Renal cortical epithelial cell (primary cell): ENCODE data around the gene RNF166. TPM values are rescaled to one million over a fixed set of nuclear protein-coding genes. Genes with fewer than 3 reads are reported as not detected.

Experiments
- DNase-seq: peaks from one replicate; pipeline ENCODE4 v3.0.0-alpha.2; 2011; ENCODE audit warnings: low read depth
- total RNA-seq: library from RNA; depleted of rRNA; stranded (reverse); fragments of >200 nt; gene quantifications from 2 replicates; pipeline ENCODE4 v1.2.3, GENCODE V29; 2014

RNF166 gene
- total RNA-seq, 1 donor from 2014 or later: 8.4 TPM

- DNase-seq: no peak
These were observed 17.7 kb upstream of the RNF166 start for GRCh38 chr16:88723911-88724310.

- no peak for DNase-seq
These were observed 17.3 kb upstream of the RNF166 start for GRCh38 chr16:88723507-88723887.

DNA sequence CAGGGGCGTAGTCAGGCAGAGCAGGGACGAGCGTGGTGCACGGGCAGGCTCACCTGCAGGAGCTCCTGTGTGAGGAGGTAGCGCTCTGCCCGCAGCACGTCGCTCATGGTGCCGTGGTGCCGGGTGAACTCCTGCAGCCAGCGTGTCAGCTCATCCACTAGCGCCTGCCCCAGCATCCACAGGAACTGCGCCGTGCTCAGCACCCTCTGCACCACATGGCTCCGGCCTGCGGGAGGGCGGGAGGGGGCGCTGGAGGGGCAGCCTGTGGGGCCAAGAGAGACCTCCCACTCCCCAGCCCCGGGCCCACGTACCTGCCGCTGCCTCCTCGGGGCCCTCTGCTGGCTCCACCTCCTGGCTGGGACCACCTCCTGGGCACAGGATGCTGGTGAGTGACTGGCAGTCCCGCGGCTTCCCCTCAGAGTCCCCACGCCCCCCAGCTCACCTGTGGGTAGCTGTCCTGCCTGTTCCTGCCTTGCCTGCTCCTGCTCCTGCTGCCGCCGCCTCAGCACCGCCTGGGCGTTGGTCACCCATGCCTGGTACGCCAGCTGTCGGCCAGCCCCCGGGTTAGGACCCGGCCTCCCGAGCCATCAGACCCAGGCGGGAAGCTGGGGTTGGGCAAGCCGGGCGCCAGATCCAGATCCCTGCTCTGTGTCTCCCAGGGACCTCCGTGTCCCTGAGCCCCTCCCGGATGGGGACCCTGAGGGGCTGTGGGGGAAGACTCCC is 16.7 kb upstream of the RNF166 start:
- DNase-seq: no peak

DNA sequence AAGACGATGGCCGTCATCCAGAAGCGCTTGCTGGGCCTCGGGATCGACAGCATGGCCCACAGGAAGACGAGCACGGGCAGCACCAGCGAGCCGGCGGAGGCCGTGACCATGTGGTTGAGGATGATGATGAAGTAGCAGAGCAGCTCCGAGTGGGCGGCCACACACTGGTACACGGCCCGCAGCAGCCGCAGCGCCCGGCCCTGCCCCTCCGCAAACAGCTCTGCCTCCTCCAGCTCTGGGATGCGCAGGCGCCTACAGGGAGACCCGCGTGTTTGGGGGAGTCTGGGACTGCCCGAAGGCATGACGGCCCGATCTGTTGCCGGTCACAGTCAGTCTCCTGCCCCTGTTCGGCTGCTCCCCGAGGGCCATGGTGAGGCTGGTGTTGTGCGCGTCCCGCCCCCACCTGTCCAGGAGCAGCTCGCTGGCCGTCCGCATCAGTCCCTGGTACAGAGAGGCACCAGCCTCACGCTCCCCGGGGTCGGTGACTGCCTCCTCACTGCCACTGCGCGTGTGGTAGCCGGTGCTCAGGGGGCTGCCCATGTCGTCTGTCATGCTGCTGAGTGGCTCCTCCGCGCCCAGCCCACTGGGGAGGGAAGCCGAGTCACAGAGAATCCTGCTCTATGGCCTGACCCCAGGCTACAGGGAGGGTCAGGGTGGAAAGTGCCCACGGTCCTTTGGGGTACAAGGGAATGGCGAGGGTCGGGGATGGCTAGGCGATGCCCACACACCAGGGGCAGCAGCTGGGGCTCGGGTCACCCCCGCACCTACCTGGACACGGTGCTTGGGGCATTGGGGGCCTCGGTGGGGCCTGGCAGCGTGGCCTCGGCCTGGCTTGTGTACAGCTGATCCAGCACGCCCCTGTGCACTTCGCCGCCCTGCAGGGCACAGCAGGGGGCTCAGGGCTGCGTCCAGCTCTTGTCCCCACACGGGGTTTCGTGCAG is 15.9 kb upstream of the RNF166 start:
- no peak for DNase-seq

DNA sequence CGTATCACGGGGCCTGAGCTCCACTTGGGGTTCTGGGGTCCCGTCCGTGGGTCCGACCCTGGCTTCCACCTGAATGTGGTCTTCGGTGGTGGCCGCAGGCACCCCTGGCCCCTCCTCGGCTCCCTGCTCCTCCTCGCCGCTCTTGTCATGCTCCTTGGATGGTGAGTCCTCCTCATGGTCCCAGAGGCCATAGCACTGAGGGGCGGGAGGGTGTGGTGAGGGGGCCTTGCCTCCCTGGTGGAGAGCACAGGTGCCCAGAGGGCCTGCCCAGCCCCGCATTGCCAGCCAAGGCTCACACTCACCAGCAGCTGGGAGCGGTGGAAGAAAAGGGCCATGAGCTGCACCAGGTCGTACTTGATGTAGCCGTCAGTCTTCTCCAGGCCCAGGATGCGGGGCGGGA is 15.0 kb upstream of the RNF166 start:
- no peak for DNase-seq

- DNase-seq: no peak
These were observed 14.3 kb upstream of the RNF166 start for GRCh38 chr16:88720396-88720970.

DNA sequence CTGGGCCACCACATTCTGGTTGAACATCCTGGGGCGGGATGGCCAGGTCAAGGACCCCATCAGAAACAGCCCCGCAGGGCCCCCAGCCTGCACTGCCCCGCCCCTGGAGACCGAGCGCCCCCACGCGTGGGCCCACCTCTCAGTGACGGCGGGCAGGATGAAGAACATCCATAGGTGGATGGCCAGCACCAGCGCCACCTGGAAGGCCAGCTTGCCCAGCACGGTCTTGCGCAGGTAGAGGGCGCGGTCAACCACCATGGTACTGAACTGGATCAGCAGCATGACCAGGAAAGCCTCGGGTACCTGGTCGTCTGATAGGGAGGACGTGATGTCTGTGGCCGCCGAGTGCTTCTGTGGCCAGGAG is 13.7 kb upstream of the RNF166 start:
- no peak for DNase-seq

DNA sequence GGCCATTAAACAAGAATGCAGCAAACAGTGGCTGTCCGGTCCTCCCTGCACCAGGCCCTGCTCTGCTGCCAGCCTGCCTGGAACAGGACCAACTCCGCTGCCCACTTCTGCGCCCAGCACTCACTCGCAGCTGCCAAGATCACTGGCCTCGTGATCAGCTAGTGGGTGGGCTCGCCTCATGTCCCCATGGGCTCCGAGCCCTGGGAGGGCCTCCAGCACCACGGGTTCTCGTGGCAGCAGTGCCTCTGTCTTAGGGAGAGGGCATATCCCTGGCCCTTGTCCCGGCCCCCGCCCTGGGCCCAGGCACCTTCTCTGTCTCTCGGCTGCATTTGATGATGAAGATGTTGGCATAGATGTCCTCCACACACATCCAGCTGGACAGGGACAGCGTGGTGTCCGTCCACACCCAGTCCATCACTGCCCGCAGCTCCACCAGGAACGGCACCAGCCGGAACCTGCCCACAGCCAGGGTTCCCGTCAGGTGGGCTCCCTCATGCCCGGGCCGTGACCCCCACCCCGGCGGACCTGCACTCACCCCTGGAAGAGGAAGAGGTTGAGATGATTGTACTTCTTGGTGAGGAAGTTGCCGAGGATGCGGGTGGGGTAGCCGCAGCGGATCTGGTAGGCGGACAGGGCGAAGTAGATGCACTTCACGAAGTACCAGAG is 13.2 kb upstream of the RNF166 start:
- DNase-seq: no peak

GRCh38 chr16:88718178-88718577 is 12.0 kb upstream of the RNF166 start:
- DNase-seq: no peak

- DNase-seq: no peak
These were observed 10.4 kb upstream of the RNF166 start for GRCh38 chr16:88716601-88717001.

DNA sequence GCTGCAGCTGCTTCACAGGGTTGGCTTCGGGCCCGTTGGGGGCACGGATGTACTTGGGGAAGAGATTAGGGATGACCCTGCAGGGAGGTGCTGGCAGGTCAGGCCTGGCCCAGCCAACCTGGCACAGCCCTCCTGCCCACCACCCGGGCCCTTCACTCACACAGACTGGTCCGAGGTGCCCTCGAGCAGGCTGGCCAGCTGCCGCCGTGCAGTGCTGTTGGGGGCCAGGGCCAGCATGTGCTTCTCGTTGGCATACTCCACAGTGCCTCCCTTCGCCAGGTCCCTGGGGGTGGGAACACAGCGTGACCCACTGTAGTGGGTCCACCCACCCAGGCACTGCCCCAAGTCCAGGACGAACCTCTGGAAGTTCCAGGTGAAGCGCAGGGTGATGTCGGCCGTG is 10.0 kb upstream of the RNF166 start:
- DNase-seq: no peak

DNA sequence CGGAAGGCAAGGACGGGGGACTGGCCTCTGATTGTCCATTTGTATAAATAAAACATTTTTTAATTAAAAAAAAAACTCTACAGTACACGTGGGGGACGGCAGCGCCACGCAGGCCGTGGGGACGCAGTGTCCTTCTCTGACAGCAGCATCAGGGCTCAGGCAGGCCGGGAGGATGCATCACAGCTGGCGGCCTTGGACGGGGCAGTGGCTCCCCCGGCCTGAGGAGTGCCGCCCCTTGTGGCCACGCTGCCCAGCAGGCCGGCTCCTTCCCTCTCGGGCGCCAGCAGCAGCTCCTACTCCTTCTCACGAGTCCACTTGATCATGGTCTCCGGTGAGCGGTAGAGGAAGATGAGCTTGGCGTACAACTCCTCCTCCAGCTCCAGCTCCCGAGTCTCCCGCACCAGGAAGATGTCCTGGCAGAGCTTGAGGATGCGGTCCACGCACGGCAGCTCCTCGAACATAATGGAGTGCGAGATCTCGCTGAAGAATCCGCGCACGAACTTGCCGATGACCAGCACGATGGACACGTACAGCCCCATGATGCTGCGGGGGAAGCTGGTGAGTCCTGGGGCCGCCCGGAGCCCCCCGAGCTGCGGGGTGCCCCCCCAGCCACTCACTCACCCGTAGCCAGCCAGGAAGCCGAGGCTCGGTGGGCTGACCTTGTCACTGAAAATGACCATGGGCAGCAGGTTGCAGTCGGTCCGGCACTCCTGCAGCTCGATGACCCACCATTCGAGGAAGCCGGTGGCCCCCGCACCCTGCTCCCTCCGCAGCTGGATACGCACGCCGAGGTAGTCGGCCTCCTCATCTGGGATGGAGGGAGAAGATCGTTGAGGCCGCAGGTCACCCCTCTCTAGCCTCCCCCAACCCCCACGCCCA is 9.3 kb upstream of the RNF166 start:
- DNase-seq: no peak

DNA sequence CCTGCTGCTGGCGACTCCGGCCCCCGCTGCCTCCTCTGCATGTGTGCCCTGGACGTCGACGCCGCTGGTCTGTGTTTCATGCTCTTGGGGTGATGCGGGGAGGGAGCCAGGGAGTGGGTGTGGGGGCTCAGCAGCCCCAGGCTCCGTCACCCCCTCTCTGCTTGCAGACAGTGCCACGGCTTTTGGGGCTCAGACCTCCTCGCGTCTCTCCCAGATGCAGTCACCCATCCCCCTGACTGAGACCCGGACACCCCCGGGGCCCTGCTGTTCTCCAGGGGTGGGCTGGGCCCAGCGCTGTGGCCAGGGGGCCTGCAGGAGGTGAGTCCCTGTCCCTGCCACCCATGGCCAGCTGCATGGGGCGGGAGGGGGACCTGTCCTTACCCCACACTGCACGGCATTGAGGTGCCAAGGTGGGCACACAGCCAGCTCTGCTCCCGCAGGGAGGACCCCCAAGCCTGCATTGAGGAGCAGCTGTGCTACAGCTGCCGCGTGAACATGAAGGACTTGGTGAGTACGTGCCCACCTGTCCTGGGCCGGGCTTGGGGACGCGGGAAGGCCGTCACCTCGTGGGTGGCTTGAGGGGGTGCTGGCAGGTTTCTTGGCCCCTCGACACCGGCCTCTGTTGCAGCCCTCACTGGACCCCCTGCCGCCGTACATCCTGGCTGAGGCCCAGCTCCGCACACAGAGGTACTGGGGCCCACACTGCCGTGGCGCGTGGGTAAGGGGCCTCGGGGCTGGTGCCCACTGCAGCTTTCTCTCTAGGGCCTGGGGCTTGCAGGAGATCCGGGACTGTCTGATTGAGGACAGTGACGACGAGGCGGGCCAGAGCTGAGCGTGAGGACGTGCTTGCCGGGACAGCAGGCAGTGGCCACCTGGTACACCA is 8.5 kb upstream of the RNF166 start:
- no peak for DNase-seq

DNA sequence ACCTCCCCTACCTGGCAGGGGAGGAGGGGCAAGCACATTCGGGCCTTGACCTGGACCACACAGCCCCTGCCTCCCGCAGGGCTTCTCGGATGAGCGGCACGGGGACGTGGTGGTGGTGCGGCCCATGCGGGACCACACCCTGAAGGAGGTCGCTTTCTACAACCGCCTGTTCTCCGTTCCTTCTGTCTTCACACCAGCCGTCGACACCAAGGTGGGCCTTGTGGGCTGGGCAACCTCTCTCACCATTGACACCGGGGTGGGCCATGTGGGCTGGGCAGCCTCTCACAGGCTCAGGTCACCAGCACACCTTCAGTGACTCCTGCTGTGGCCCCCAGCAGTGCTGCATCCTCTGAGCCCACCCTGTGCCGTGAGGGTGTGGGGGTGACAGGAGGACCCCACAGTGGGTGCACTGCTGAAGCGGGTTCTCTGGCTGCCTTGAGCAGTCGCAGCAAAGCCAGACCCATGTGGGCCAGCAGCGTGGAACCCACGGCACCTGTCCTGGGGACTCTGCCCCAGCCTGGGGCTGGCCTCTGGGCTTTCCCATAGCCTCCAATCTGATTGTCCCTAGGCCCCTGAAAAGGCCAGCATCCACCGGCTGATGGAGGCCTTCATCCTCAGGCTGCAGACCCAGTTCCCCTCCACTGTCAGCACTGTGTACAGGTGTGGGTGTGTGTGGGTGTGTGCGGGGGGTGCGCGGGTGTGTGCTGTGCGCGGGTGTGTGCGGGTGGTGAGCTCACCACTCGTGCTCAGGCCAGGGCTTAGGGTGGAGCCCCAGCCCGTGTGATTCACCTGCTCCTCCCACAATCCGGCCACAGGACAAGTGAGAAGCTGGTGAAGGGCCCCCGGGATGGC is 7.6 kb upstream of the RNF166 start:
- no peak for DNase-seq

DNA sequence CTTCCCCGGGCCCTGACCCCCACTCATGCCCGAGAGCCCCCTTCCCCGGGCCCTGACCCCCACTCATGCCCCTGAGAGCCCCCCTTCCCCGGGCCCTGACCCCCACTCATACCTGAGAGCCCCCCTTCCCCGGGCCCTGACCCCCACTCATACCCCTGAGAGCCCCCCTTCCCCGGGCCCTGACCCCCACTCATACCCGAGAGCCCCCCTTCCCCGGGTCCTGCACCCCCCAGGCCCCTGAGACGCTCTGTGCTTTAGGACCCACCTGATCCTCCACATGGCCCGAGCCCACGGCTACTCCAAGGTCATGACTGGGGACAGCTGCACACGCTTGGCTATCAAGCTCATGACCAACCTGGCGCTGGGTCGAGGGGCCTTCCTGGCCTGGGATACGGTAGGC is 6.8 kb upstream of the RNF166 start:
- DNase-seq: no peak

DNA sequence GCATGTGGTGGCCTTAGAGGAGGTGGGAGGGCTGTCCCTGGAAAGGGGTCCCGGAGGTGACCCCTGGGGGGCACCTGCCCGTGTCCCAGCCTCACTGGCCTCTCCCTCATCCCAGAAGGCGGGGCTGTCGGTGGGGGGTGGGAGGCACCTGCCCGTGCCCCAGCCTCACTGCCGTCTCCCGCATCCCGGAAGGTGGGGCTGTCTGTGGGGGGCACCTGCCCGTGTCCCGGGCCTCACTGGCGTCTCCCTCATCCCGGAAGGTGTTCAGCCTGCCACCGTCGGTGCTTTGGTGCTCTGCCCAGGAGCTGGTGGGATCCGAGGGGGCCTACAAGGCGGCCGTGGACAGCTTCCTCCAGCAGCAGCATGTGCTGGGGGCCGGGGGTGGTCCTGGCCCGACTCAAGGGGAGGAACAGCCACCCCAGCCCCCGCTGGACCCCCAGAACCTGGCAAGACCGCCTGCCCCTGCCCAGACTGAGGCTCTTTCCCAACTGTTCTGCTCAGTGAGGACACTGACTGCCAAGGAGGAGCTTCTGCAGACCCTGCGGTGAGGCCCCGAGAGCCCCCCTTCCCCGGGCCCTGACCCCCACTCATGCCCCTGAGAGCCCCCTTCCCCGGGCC is 6.3 kb upstream of the RNF166 start:
- no peak for DNase-seq

DNA sequence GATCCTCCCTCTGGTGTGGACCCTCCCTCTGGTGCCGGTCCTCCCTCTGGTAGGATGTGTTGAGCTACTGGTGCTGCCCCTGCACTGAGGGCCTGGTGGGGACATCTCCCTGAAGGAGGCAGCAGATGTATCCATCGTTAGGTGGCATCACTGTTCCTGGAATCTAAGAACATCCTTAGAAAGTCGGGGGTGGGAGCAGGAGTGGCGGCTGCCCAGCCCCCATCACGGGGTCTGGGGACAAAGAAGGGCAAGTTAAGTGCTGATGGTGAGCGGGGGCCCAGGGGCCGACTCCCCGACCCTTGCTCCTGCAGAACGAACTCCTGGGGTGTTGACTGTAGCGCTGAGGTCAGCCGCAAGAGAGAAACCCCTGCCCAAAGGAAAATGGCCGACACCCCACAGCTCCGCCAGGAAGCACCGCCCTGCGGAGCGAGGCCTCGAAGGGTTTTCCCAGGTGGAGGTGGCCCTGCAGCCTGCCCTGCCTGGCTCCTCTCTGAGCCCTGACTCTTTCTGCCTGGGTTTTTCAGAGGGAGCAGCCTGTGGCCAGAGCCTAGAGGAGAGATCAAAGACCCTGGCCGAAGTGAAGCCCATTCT is 5.6 kb upstream of the RNF166 start:
- DNase-seq: no peak

GRCh38 chr16:88710556-88710955 is 4.3 kb upstream of the RNF166 start:
- DNase-seq: no peak
